ENCODE measurements around the gene MMRN1. TPM values are rescaled to one million over a fixed set of nuclear protein-coding genes. Genes with fewer than 3 reads are reported as not detected.

Gene MMRN1
- total and polyA plus RNA-seq, 8 donors: 0.56 to 7.1 (median 3.4) TPM

DNA sequence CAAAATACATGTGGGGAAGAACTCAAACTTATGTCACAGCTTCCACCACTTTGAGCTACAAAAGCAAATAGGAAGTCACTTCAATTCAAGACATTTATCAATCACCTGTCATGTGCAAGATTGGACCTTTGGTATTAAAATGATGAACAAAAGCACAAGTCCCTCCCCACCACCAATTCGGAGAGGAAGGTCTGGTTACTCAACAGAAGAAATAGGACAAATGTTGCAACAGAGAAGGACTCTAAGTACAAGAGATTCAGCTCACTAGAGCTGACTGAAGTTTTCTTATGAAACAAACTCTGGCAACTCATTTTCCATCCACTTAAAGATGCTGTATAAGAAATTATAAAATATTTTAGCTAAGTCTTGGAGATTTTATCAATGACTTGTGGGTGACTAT is 16.0 kb upstream of the MMRN1 start:
- TF ChIP-seq, protein P1, sequence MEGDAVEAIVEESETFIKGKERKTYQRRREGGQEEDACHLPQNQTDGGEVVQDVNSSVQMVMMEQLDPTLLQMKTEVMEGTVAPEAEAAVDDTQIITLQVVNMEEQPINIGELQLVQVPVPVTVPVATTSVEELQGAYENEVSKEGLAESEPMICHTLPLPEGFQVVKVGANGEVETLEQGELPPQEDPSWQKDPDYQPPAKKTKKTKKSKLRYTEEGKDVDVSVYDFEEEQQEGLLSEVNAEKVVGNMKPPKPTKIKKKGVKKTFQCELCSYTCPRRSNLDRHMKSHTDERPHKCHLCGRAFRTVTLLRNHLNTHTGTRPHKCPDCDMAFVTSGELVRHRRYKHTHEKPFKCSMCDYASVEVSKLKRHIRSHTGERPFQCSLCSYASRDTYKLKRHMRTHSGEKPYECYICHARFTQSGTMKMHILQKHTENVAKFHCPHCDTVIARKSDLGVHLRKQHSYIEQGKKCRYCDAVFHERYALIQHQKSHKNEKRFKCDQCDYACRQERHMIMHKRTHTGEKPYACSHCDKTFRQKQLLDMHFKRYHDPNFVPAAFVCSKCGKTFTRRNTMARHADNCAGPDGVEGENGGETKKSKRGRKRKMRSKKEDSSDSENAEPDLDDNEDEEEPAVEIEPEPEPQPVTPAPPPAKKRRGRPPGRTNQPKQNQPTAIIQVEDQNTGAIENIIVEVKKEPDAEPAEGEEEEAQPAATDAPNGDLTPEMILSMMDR (IDR thresholded peaks at IDR 0.05): no peak
- no peak for ATAC-seq
- Histone ChIP-seq H3K36me3 (no peaks in the 10 kb centered on the region), H3K9me3 (no peaks in the 10 kb centered on the region), H3K27me3 (peaks cover 0 to 5% (median 0%) of the 10 kb centered on the region in 4 donors), H3K4me3 (no peak overlapping the region), H3K27ac (no peak overlapping the region), H3K4me1 (no peaks in the 10 kb centered on the region)
- DNase-seq: no peak
- no peak for FAIRE-seq
- intact Hi-C loops (cut with DNase I): no loop called here
- 53 to 61% methylated on average over 1 of the region's 1 CpG for WGBS, 2 donors

DNA sequence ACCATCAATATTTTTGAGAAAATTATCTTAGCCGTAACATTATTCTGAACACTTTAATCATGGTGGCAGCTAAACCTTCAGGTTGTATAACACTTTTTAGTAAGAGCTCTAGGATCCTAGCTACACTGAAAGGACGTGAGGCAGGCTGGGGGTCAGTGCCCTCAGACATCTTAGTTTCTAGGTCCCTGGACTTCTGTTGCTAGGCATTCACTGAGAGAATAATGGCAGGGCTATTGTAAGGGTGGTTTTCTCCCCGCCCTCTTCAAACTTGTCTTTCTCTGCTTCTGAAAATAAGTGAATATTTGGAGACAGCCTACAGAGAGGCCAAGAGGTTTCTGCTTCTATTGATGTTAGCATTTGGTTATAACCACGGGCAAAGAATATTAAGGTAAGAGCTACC is 15.4 kb upstream of the MMRN1 start:
- WGBS, 2 donors: 83 to 86% methylated on average over 4 of the region's 4 CpGs
- FAIRE-seq (no peak), DNase-seq (no peak), ATAC-seq (peak in 2 of 4 donors; percentile 47 to 53)
- intact Hi-C loops (cut with DNase I): no loop called here
- Histone ChIP-seq H3K36me3 (no peaks in the 10 kb centered on the region), H3K4me1 (no peaks in the 10 kb centered on the region), H3K4me3 (no peak overlapping the region), H3K27me3 (peaks cover 0 to 5% (median 0%) of the 10 kb centered on the region in 4 donors), H3K27ac (no peak overlapping the region), H3K9me3 (no peaks in the 10 kb centered on the region)
- TF ChIP-seq, protein P1 (IDR thresholded peaks at IDR 0.05): no peak

DNA sequence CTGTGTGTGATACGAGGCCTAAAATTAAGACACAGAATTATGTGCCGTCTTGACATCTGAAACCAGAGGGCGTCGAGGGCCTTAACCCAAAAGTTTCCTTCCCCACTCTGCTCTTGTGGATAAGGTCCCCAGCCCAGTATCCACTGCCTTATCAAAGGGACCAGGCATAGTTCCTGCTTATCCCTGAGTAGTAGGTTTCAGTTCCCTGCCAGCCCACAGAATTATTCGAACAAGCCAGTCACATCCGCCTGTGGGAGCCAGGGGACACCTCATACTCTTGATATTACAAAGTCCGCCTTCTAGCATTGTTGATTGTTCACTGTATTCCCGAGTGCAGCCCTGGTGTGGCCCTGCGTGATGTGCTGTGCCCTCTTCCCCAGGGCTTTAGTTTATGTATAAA is 5.4 kb upstream of the MMRN1 start:
- no peaks in the 10 kb centered on the region for H3K9me3 ChIP-seq
- no peak for DNase-seq

DNA sequence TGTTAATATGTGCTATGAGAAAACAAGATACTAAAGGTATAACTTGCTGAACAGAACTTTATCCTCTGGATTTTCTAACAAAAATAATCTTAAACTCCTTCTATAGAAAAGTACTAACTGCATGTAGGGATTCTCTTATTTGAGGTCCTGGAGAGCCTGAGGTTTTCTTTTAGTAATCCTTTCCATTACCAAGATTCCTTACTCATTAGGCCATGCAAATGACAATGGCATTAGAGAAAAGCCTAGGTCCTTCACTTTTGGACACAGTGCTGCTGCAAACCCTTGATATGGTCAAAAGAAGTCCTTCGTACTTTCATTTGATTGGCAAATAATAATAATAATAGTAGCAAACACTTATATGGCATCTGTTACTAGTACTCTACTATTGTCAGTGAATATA is 3.2 kb downstream of the MMRN1 start:
- ATAC-seq (no peak), FAIRE-seq (no peak), DNase-seq (no peak)
- no peak overlapping the region for H3K4me3 ChIP-seq
- H3K27ac ChIP-seq: no peak overlapping the region
- no peaks in the 10 kb centered on the region for H3K27me3 ChIP-seq
- intact Hi-C loops (cut with DNase I): no loop called here
- TF ChIP-seq, protein P1 (IDR thresholded peaks at IDR 0.05): no peak
- no peaks in the 10 kb centered on the region for H3K9me3 ChIP-seq
- no peaks in the 10 kb centered on the region for H3K36me3 ChIP-seq
- WGBS, 2 donors: 59 to 68% methylated on average over 1 of the region's 1 CpG
- H3K4me1 ChIP-seq: peaks cover 0 to 10% (median 0%) of the 10 kb centered on the region in 3 donors

More for the DNA sequence above, 5.4 kb upstream of the MMRN1 start:
- peaks cover 0 to 7% (median 1%) of the 10 kb centered on the region in 4 donors for H3K27me3 ChIP-seq
- no peaks in the 10 kb centered on the region for H3K4me1 ChIP-seq
- no peak overlapping the region for H3K4me3 ChIP-seq
- WGBS, 2 donors: 78 to 84% methylated on average over 9 of the region's 9 CpGs
- H3K36me3 ChIP-seq: no peaks in the 10 kb centered on the region
- TF ChIP-seq, protein P1 (IDR thresholded peaks at IDR 0.05): no peak
- ATAC-seq (no peak), FAIRE-seq (no peak)
- no peak overlapping the region for H3K27ac ChIP-seq
- intact Hi-C loops (cut with DNase I): no loop called here

DNA sequence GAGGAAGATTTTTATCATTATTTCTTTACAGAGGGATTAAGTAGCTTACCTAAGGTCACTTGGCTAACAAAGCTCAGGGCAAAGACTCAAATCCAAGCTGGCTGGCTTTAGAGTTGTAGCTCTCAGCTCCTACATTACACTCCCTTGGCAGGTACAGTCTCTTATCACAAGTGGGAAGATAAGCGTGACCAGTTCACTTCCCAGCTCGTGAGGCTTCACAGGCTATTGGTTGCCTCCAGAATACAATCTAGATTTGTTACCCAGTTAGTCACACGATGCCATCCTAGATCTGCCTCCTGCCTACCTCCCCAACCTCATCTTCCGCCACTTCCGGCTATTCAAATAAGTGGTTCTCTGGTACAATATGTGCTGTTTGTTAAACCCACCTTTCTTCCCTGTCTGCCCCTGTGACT is 3.7 kb downstream of the MMRN1 start:
- intact Hi-C loops (cut with DNase I): no loop called here
- no peak overlapping the region for H3K4me3 ChIP-seq

More for the DNA sequence above, 3.7 kb downstream of the MMRN1 start:
- FAIRE-seq (no peak), DNase-seq (peak in 2 of 6 donors; percentile 3 to 8), ATAC-seq (peak; percentile 64 to 86 (median 76))
- Histone ChIP-seq H3K4me1 (peaks cover 0 to 10% (median 0%) of the 10 kb centered on the region in 3 donors), H3K27me3 (no peaks in the 10 kb centered on the region), H3K27ac (no peak overlapping the region), H3K9me3 (no peaks in the 10 kb centered on the region), H3K36me3 (no peaks in the 10 kb centered on the region)
- WGBS, 2 donors: 28 to 29% methylated on average over 5 of the region's 5 CpGs
- TF ChIP-seq, protein P1 (IDR thresholded peaks at IDR 0.05): no peak

All from pancreas (tissue), 10 donors.